Muscle layer of colon (tissue), 2 donors: ENCODE measurements around the gene OTOG.

Source experiments
- H3K27ac ChIP-seq: one replicate; pipeline ENCODE4 v1.7.0; 2013; ENCODE audit warnings: low read depth, mild to moderate bottlenecking, low read length, moderate library complexity
- H3K27me3 ChIP-seq, 2 donors: one replicate each; pipeline ENCODE4 v1.7.0; 2013; ENCODE audit warnings: low read length in 2 of 2, mild to moderate bottlenecking in 2 of 2; ENCODE audit not compliant: insufficient read depth in 2 of 2, control insufficient read depth in 1 of 2
- H3K36me3 ChIP-seq: one replicate; pipeline ENCODE4 v1.7.0; 2013; ENCODE audit warnings: mild to moderate bottlenecking, low read length; ENCODE audit not compliant: insufficient read depth
- H3K4me1 ChIP-seq: one replicate; pipeline ENCODE4 v1.7.0; 2013; ENCODE audit warnings: mild to moderate bottlenecking, low read length; ENCODE audit not compliant: insufficient read depth
- H3K4me3 ChIP-seq, 2 donors: one replicate each; pipeline ENCODE4 v1.7.0; 2013; ENCODE audit warnings: low read length in 2 of 2, low read depth in 1 of 2, mild to moderate bottlenecking in 1 of 2, moderate library complexity in 1 of 2
- H3K9ac ChIP-seq: one replicate; pipeline ENCODE4 v1.7.0; 2013; ENCODE audit warnings: low read length
- H3K9me3 ChIP-seq: one replicate; pipeline ENCODE4 v1.7.0; 2013; ENCODE audit warnings: mild to moderate bottlenecking, low read length
- donor health status: abdominal sarcoma.
- donor health status: Adenocarcinoma of cecum.

OTOG gene

GRCh38 chr11:17634776-17635550 is 87.9 kb downstream of the OTOG start:
- H3K27me3 ChIP-seq, result no peaks in the 10 kb centered on the region
- no peak overlapping the region for H3K4me3 ChIP-seq
- no peak overlapping the region for H3K27ac ChIP-seq
- no peaks in the 10 kb centered on the region for H3K9me3 ChIP-seq
- no peak overlapping the region for H3K9ac ChIP-seq
- no peaks in the 10 kb centered on the region for H3K36me3 ChIP-seq
- H3K4me1 ChIP-seq, result no peaks in the 10 kb centered on the region

GRCh38 chr11:17635551-17635938 is 88.5 kb downstream of the OTOG start:
- no peaks in the 10 kb centered on the region for H3K27me3 ChIP-seq
- H3K4me1 ChIP-seq, result no peaks in the 10 kb centered on the region
- H3K4me3 ChIP-seq, result no peak overlapping the region
- H3K9me3 ChIP-seq, result no peaks in the 10 kb centered on the region
- H3K27ac ChIP-seq, result no peak overlapping the region
- no peaks in the 10 kb centered on the region for H3K36me3 ChIP-seq
- H3K9ac ChIP-seq, result no peak overlapping the region

GRCh38 chr11:17636721-17637120 is 89.7 kb downstream of the OTOG start:
- Histone ChIP-seq H3K27ac (no peak overlapping the region), H3K9ac (no peak overlapping the region), H3K4me1 (no peaks in the 10 kb centered on the region), H3K36me3 (no peaks in the 10 kb centered on the region), H3K4me3 (no peak overlapping the region), H3K27me3 (no peaks in the 10 kb centered on the region), H3K9me3 (no peaks in the 10 kb centered on the region)

GRCh38 chr11:17637901-17638300 is 90.8 kb downstream of the OTOG start:
- Histone ChIP-seq H3K4me3 (no peak overlapping the region), H3K27ac (no peak overlapping the region), H3K36me3 (no peaks in the 10 kb centered on the region), H3K9ac (no peak overlapping the region), H3K9me3 (no peaks in the 10 kb centered on the region), H3K4me1 (no peaks in the 10 kb centered on the region), H3K27me3 (no peaks in the 10 kb centered on the region)

GRCh38 chr11:17638311-17638710 is 91.3 kb downstream of the OTOG start:
- no peak overlapping the region for H3K9ac ChIP-seq
- no peaks in the 10 kb centered on the region for H3K4me1 ChIP-seq
- no peaks in the 10 kb centered on the region for H3K36me3 ChIP-seq

GRCh38 chr11:17639091-17639490 is 92.0 kb downstream of the OTOG start:
- no peak overlapping the region for H3K27ac ChIP-seq
- no peak overlapping the region for H3K9ac ChIP-seq
- no peaks in the 10 kb centered on the region for H3K4me1 ChIP-seq
- no peaks in the 10 kb centered on the region for H3K36me3 ChIP-seq
- no peaks in the 10 kb centered on the region for H3K9me3 ChIP-seq
- H3K4me3 ChIP-seq, result no peak overlapping the region
- no peaks in the 10 kb centered on the region for H3K27me3 ChIP-seq

More at GRCh38 chr11:17638311-17638710, 91.3 kb downstream of the OTOG start:
- Histone ChIP-seq H3K4me3 (no peak overlapping the region), H3K27ac (no peak overlapping the region), H3K27me3 (no peaks in the 10 kb centered on the region), H3K9me3 (no peaks in the 10 kb centered on the region)

- Histone ChIP-seq H3K36me3 (no peaks in the 10 kb centered on the region), H3K9ac (no peak overlapping the region), H3K27ac (no peak overlapping the region), H3K27me3 (no peaks in the 10 kb centered on the region), H3K9me3 (no peaks in the 10 kb centered on the region), H3K4me1 (no peaks in the 10 kb centered on the region), H3K4me3 (no peak overlapping the region)
Observed at GRCh38 chr11:17639781-17640180, 92.7 kb downstream of the OTOG start.

GRCh38 chr11:17640493-17641164 is 93.6 kb downstream of the OTOG start:
- H3K4me1 ChIP-seq, result no peaks in the 10 kb centered on the region
- H3K9me3 ChIP-seq, result no peaks in the 10 kb centered on the region
- H3K36me3 ChIP-seq, result no peaks in the 10 kb centered on the region
- H3K4me3 ChIP-seq, result no peak overlapping the region
- H3K9ac ChIP-seq, result no peak overlapping the region
- no peaks in the 10 kb centered on the region for H3K27me3 ChIP-seq
- H3K27ac ChIP-seq, result no peak overlapping the region

- no peaks in the 10 kb centered on the region for H3K4me1 ChIP-seq
- no peak overlapping the region for H3K27ac ChIP-seq
- no peak overlapping the region for H3K9ac ChIP-seq
- no peaks in the 10 kb centered on the region for H3K9me3 ChIP-seq
- H3K27me3 ChIP-seq, result no peaks in the 10 kb centered on the region
- no peak overlapping the region for H3K4me3 ChIP-seq
- no peaks in the 10 kb centered on the region for H3K36me3 ChIP-seq
Observed at GRCh38 chr11:17641792-17642350, 94.8 kb downstream of the OTOG start.

- Histone ChIP-seq H3K4me1 (no peaks in the 10 kb centered on the region), H3K4me3 (no peak overlapping the region), H3K27me3 (no peaks in the 10 kb centered on the region), H3K27ac (no peak overlapping the region), H3K9ac (no peak overlapping the region), H3K36me3 (no peaks in the 10 kb centered on the region), H3K9me3 (no peaks in the 10 kb centered on the region)
Observed at GRCh38 chr11:17642370-17642769, 95.3 kb downstream of the OTOG start.

GRCh38 chr11:17642980-17643379 is 95.9 kb downstream of the OTOG start:
- no peak overlapping the region for H3K27ac ChIP-seq

More at GRCh38 chr11:17642980-17643379, 95.9 kb downstream of the OTOG start:
- Histone ChIP-seq H3K4me3 (no peak overlapping the region), H3K9ac (no peak overlapping the region), H3K9me3 (peaks cover 3% of the 10 kb centered on the region), H3K36me3 (no peaks in the 10 kb centered on the region), H3K27me3 (no peaks in the 10 kb centered on the region), H3K4me1 (no peaks in the 10 kb centered on the region)
